NCI-H774 (cell line): ENCODE results near the gene PDE3A.

Source experiments
- DNase-seq: peaks from one replicate; lab custom pipeline; 2025; lab: John Stamatoyannopoulos, UW

PDE3A gene

GRCh38 chr12:20458011-20458410 lies 89.7 kb downstream of the PDE3A start:
- DNase-seq = no peak

- DNase-seq = no peak
Observed at GRCh38 chr12:20459920-20460319, 91.6 kb downstream of the PDE3A start.

GRCh38 chr12:20460956-20461355 lies 92.6 kb downstream of the PDE3A start:
- DNase-seq = no peak

- DNase-seq = no peak
Observed at GRCh38 chr12:20463913-20464524, 95.7 kb downstream of the PDE3A start.

- no peak for DNase-seq
Observed at GRCh38 chr12:20469300-20469699, 101.0 kb downstream of the PDE3A start.

GRCh38 chr12:20469756-20470155 lies 101.4 kb downstream of the PDE3A start:
- DNase-seq = no peak

- DNase-seq = no peak
Observed at GRCh38 chr12:20472102-20472782, 103.9 kb downstream of the PDE3A start.

GRCh38 chr12:20473133-20473532 lies 104.8 kb downstream of the PDE3A start:
- DNase-seq = no peak

- DNase-seq = no peak
Observed at GRCh38 chr12:20474016-20474415, 105.7 kb downstream of the PDE3A start.

- DNase-seq = no peak
Observed at GRCh38 chr12:20474443-20474842, 106.1 kb downstream of the PDE3A start.

GRCh38 chr12:20475542-20475941 lies 107.2 kb downstream of the PDE3A start:
- DNase-seq = no peak

- no peak for DNase-seq
Observed at GRCh38 chr12:20476551-20476950, 108.2 kb downstream of the PDE3A start.

GRCh38 chr12:20477255-20477654 lies 108.9 kb downstream of the PDE3A start:
- no peak for DNase-seq

GRCh38 chr12:20477672-20478071 lies 109.3 kb downstream of the PDE3A start:
- DNase-seq = no peak

- DNase-seq = no peak
Observed at GRCh38 chr12:20482491-20483054, 114.2 kb downstream of the PDE3A start.

- no peak for DNase-seq
Observed at GRCh38 chr12:20483776-20484175, 115.4 kb downstream of the PDE3A start.

GRCh38 chr12:20486233-20486632 lies 117.9 kb downstream of the PDE3A start:
- no peak for DNase-seq

- no peak for DNase-seq
Observed at GRCh38 chr12:20487519-20487918, 119.2 kb downstream of the PDE3A start.

- DNase-seq = no peak
Observed at GRCh38 chr12:20489645-20490044, 121.3 kb downstream of the PDE3A start.

GRCh38 chr12:20490213-20490612 lies 121.9 kb downstream of the PDE3A start:
- no peak for DNase-seq

- DNase-seq = no peak
Observed at GRCh38 chr12:20491290-20491689, 123.0 kb downstream of the PDE3A start.

- DNase-seq = no peak
Observed at GRCh38 chr12:20492251-20492760, 124.0 kb downstream of the PDE3A start.

GRCh38 chr12:20493934-20494333 lies 125.6 kb downstream of the PDE3A start:
- no peak for DNase-seq
